H1 (cell line): Measurements from ENCODE around the gene WNT3A.

Experiments used
- CTCF ChIP-seq, 3 experiments: IDR thresholded peaks; 1 replicate in 2 of 3; 2 replicates in 1 of 3; pipeline versions ENCODE4 v1.5.1 to v1.6.1; 2011; ENCODE audit warnings: low read length in 3 of 3, mild to moderate bottlenecking in 3 of 3, inconsistent platforms in 2 of 3, low read depth in 1 of 3, moderate library complexity in 1 of 3; ENCODE audit not compliant: insufficient read depth in 1 of 3; ENCODE audit errors: control extremely low read depth in 1 of 3
- JUND ChIP-seq: IDR thresholded peaks from 2 replicates; pipeline ENCODE4 v1.6.1; 2011; ENCODE audit warnings: mild to moderate bottlenecking, improper control_type of control experiment, low read length
- MAX ChIP-seq: IDR thresholded peaks from 2 replicates; pipeline ENCODE4 v1.6.1; 2012; ENCODE audit warnings: inconsistent platforms

- no peak for TF ChIP-seq MAX
- TF ChIP-seq CTCF (IDR thresholded peaks at IDR 0.05; ENCODE audit: control extremely low read depth in 1 of 3, insufficient read depth in 1 of 3, low read depth in 1 of 3, low read length in 3 of 3) = peak in 2 of 3 experiments; percentile 18 to 27; a peak in 2 of 4 replicates
- no peak for TF ChIP-seq JUND
These were observed 56.0 kb downstream of the WNT3A start for GRCh38 chr1:228062812-228063211.
